NOMO-1 (cell line): Measurements from ENCODE around the gene PSEN2.
"Not testable (repeated sequence)": the region's sequence is repeated elsewhere in the genome, so short reads cannot be mapped to it uniquely, and the experiment has no call there.

Experiments
- DNase-seq, 2 experiments: peaks; one replicate each; lab custom pipeline; 2025; ENCODE audit not compliant: unreplicated experiment in 2 of 2; lab: John Stamatoyannopoulos, UW

The PSEN2 gene

GRCh38 chr1:226870401-226871279, at the start of gene PSEN2:
PSEN2 (plus strand) TSS chr1:226870616; CDS start chr1:226881908, 11,292 bp downstream.
- DNase-seq, result peak; percentile 47 to 66

DNA sequence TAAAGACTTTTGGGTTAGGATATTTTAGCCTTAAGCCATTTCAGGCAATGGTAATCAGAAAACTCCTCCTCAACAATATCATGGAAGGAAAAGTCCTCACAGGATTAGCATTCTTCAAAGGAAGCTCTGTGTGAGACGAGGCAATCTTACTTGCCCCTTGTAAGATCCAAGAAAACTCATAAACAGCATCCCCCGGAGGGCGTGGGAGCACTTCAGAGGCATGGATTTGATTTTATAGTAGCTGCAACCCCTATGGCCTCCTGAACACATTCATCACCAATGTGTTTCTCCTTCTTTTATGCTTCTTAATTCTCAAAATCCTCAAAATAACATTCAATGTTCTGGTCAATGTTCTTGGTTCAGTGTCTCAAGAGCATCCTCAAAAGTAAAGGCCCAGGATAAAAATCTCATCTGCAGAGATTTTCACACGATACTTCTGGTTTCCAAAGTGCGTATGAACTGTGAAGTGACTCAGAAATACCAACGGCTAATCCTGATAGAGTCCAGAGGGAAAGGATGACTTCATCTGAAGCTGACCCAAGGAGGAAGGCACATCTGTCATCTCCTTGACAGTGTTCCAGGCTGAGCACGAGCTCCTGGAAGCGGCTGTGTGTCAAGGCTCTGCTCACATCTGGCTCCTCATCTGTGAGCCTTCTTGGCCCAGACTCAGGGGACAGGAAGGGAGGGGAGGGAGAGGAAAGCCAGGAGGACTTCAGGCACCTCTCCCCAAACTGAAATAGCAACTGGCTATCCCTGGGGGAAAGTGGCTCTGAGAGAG, 49.3 kb upstream of the PSEN2 start:
- DNase-seq, result no peak

GRCh38 chr1:226821719-226822085, 48.7 kb upstream of the PSEN2 start:
- DNase-seq, result no peak

DNA sequence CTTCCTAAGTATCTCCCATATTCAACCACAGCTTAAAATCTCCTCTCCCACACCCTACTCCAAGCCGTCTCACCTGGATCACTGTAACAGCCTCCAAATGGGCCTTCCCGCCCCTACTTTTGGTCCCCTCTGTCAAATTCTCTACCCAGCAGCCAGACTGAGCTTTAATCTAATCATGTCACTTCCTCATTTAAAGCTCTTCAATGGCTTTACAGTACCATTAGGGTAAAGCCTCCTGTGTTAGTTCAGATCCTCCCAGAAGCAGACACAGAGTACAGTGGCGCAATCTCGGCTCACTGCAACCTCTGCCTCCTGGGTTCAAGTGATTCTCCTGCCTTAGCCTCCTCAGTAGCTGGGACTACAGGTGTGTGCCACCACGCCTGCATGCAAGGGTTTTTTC, 46.8 kb upstream of the PSEN2 start:
- DNase-seq, result peak; percentile 12 to 53

DNA sequence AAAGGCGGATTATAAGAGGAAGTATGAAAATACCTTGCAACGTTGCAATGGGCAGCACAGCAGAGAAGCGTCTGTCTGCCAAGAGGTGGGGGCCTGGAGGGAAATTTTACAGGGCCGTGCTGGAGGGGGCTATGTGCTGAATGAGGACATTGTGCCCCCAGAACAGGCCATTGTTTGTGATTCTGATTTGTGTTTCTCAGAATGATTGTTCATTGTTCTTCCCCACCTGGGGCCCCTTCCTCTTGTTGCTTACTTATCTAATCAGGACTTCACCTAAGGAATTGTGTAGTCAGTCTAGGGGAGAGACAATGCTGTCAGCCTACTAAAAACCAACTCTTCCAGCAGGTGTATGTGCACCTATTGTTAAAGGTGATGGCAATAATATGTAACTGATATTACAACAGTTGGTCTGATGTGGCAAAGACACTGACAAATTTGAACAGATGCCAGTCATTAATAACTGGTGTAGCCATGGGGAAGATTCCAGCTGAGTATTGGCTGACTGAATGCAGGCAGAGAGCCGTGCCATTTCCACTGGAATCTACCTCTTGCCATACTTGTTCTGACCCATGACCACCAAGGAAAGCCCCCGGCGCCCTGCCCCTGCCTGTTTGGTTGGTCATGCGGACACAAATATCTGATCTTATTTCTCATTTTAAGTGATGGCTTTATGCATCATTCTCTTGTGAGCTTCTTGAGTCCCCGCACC, 45.2 kb upstream of the PSEN2 start:
- no peak for DNase-seq

- DNase-seq, result no peak
Observed at GRCh38 chr1:226825746-226826100, 44.7 kb upstream of the PSEN2 start.

DNA sequence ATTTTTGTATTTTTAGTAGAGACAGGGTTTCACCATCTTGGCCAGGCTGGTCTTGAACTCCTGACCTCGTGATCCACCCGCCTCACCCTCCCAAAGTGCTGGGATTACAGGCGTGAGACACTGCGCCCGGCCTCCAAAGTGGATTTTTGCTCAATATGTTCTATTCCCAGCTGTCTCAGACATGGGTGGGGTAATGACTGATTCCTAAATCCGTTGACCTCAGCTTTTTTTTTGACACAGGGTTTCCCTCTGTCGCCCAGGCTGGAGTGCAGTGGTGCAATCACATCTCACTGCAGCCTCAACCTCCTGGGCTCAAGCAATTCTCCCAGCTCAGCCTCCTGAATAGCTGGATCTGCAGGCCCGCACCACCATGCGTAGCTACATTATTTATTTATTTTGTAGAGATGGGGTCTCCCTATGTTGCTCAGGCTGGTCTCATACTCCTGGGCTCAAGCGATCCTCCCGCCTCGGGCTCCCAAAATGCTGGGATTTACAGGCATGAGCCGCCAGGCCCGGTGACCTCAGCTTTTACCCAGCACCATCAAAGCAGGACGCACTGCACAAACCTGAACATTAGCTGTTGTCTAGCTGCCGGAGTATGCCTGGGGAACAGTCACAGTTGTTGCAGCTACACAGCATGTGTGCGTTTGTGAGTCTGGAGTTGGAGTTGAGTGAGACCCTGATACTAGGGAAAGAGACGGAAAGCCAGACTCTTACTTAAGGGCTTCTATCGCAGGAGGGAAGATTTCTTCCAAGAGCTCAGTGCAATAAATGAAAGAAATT, 43.7 kb upstream of the PSEN2 start:
- no peak for DNase-seq

DNA sequence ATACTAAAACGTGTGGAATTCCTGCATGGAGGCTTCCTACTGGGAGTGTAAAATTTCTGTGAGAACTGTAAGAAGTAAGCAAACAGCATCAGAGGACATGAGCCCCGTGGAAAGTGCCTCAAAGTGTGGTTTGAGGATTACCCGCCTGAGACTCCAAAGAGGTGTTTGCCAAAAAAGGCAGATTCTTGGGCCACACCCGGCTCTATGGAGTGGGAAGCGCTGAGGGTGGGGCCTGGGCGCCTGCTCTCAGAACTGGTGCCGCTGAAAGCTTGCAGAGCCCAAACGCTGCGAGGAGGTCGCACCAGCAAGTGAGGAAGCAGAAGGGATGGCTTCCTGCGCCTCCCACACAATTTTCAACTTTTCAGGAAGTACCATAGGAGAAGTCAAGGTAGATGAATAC, 43.0 kb upstream of the PSEN2 start:
- peak in 1 of 2 experiments; percentile 39 for DNase-seq

GRCh38 chr1:226827968-226828513, 42.4 kb upstream of the PSEN2 start:
- DNase-seq, result peak; percentile 82 to 91

DNA sequence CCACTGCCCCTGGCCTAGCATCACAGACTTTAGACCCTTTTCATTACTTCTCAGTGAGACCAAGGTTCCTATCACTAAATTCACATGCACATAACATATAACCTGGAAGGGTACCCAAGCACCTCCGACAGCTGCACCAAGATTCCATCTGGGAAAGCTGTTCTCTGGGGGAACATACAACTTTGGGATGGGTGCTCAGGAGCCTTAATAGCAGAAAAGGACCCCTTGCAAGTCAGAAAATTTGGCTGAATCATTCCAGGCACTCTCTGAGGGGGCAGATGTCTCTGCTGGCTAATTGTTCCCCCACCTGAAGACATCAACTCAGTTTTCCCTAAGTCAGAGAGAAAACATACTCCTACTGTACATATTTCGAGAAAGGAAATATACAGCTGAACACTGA, 41.3 kb upstream of the PSEN2 start:
- DNase-seq, result no peak

DNA sequence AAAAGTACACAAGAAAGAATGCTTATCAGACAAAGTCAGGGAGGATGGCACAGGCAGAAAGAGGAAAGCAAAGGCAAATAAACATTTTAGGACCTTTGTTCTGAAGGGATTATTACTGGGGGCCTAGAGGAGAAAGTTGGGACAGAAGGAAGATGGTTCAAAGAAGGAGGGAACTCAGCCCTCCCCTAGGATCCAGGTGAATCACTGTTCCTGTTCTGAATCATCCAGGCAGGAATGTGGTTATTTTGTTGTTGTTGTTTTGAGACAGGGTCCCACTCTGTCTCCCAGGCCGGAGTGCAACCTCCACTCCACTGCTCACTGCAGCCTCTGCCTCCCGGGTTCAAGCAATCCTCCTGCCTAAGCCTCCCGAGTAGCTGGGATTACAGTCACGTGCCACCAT, 38.5 kb upstream of the PSEN2 start:
- DNase-seq, result no peak

- no peak for DNase-seq
Observed at GRCh38 chr1:226832613-226833012, 37.8 kb upstream of the PSEN2 start.

DNA sequence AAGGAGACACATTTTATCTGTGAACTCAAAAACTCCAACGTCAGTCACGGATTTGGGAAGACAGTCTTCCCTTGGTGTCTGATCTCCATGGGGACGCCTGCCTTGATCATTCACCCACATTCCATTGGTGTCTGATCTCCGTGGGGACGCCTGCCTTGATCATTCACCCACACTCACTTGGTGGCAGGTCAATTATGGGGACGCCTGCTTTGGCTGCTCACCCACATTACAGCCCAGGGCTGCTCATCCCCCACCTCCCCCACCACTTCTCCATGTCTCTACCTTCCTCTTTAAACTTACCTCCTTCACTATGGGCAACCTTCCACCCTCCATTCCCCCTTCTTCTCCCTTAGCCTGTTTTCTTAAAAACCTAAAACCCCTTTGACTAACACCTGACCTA, 36.2 kb upstream of the PSEN2 start:
- not testable (repeated sequence) for DNase-seq

DNA sequence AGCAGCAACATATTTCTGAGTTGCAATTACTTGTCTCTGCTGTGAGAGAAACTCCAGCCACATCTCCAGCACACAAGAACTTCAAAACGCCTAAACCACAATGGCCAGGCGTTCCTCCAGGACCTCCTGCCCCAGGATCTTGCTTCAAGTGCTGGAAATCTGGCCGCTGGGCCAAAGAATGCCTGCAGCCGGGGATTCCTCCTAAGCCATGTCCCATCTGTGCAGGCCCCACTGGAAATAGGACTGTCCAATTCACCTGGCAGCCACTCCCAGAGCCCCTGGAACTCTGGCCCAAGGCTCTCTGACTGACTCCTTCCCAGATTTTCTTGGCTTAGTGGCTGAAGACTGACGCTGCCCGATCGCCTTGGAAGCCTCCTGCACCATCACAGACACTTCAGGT, 35.0 kb upstream of the PSEN2 start:
- not testable (repeated sequence) for DNase-seq

- DNase-seq, result not testable (repeated sequence)
Observed at GRCh38 chr1:226837966-226838365, 32.5 kb upstream of the PSEN2 start.

- no peak for DNase-seq
Observed at GRCh38 chr1:226838456-226838855, 32.0 kb upstream of the PSEN2 start.

GRCh38 chr1:226845624-226846023, 24.8 kb upstream of the PSEN2 start:
- no peak for DNase-seq

GRCh38 chr1:226846786-226847185, 23.6 kb upstream of the PSEN2 start:
- DNase-seq, result no peak

DNA sequence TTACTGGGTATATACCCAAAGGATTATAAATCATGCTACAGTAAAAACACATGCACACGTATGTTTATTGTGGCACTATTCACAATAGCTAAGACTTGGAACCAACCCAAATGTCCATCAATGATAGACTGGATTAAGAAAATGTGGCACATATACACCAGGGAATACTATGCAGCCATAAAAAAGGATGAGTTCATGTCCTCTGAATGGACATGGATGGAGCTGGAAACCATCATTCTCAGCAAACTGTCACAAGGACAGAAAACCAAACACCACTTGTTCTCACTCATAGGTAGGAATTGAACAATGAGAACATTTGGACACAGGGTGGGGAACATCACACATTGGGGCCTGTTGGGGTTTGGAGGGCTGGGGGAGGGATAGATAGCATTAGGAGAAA, 15.9 kb upstream of the PSEN2 start:
- not testable (repeated sequence) for DNase-seq

GRCh38 chr1:226862890-226863289, 7.5 kb upstream of the PSEN2 start:
- DNase-seq, result no peak
